SW480 (cell line): ENCODE measurements around the gene MST1.
"Not testable (repeated sequence)": the region's sequence is repeated elsewhere in the genome, so short reads cannot be mapped to it uniquely, and the experiment has no call there.

Experiments used
- DNase-seq: peaks from one replicate; pipeline ENCODE4 v3.0.0-alpha.2; 2016; ENCODE audit warnings: low spot score

Gene MST1

GRCh38 chr3:49700453-49701128 is 11.3 kb upstream of the MST1 start:
- no peak for DNase-seq

GRCh38 chr3:49700014-49700413 is 10.7 kb upstream of the MST1 start:
- DNase-seq = no peak

GRCh38 chr3:49699281-49699979 is 10.2 kb upstream of the MST1 start:
- no peak for DNase-seq

GRCh38 chr3:49695350-49696015 is 6.2 kb upstream of the MST1 start:
- DNase-seq = not testable (repeated sequence)

GRCh38 chr3:49694409-49695070 is 5.3 kb upstream of the MST1 start:
- DNase-seq = not testable (repeated sequence)

GRCh38 chr3:49691481-49691880 is 2.2 kb upstream of the MST1 start:
- not testable (repeated sequence) for DNase-seq

GRCh38 chr3:49690856-49691255 is 1.6 kb upstream of the MST1 start:
- DNase-seq = not testable (repeated sequence)

GRCh38 chr3:49689908-49690624 is 792 bp upstream of the MST1 start:
- DNase-seq = not testable (repeated sequence)

GRCh38 chr3:49688338-49689045 is 782 bp downstream of the MST1 start:
- not testable (repeated sequence) for DNase-seq

GRCh38 chr3:49687424-49687795 is 1.9 kb downstream of the MST1 start:
- not testable (repeated sequence) for DNase-seq

- peak; percentile 82 for DNase-seq
These were observed 2.4 kb downstream of the MST1 start for GRCh38 chr3:49686769-49687423.

GRCh38 chr3:49686346-49686745 is 2.9 kb downstream of the MST1 start:
- DNase-seq = peak; percentile 64

GRCh38 chr3:49685846-49686245 is 3.4 kb downstream of the MST1 start:
- not testable (repeated sequence) for DNase-seq

GRCh38 chr3:49685103-49685502 is 4.2 kb downstream of the MST1 start:
- not testable (repeated sequence) for DNase-seq

- not testable (repeated sequence) for DNase-seq
These were observed 4.8 kb downstream of the MST1 start for GRCh38 chr3:49684453-49684852.

GRCh38 chr3:49683162-49683561 is 6.1 kb downstream of the MST1 start:
- no peak for DNase-seq

- DNase-seq = no peak
These were observed 7.7 kb downstream of the MST1 start for GRCh38 chr3:49681543-49681942.

- no peak for DNase-seq
These were observed 8.1 kb downstream of the MST1 start for GRCh38 chr3:49681232-49681522.

- DNase-seq = no peak
These were observed 8.6 kb downstream of the MST1 start for GRCh38 chr3:49680493-49681231.

- no peak for DNase-seq
These were observed 13.4 kb downstream of the MST1 start for GRCh38 chr3:49675912-49676311.
